IMR-90 (cell line): ENCODE results near the gene PLEKHG2.

Source experiments
- BHLHE40 ChIP-seq: fragments of 150-350 bp; IDR thresholded peaks from 2 replicates; pipeline ENCODE4 v1.6.1; 2016; ENCODE audit warnings: mild to moderate bottlenecking, low read depth, low read length
- CEBPB ChIP-seq: IDR thresholded peaks from 2 replicates; pipeline ENCODE4 v1.6.1; 2012; ENCODE audit warnings: low read depth, low read length, improper control_type of control experiment
- CHD1 ChIP-seq: IDR thresholded peaks from 2 replicates; pipeline ENCODE4 v1.6.1; 2012; ENCODE audit warnings: low read depth, low read length, improper control_type of control experiment
- CTCF ChIP-seq: conservative IDR thresholded peaks from 2 replicates; pipeline ENCODE4 v1.5.1; 2012; ENCODE audit warnings: mild to moderate bottlenecking, low read depth, low read length, improper control_type of control experiment
- ELK1 ChIP-seq: fragments of 150-350 bp; IDR thresholded peaks from 2 replicates; pipeline ENCODE4 v1.6.1; 2016; ENCODE audit warnings: low read depth, mild to moderate bottlenecking, low read length, moderate library complexity, borderline replicate concordance
- MAZ ChIP-seq: IDR thresholded peaks from 2 replicates; pipeline ENCODE4 v1.6.1; 2012; ENCODE audit warnings: low read depth, mild to moderate bottlenecking, low read length, improper control_type of control experiment, moderate library complexity, borderline replicate concordance
- MXI1 ChIP-seq: IDR thresholded peaks from 2 replicates; pipeline ENCODE4 v1.6.1; 2012; ENCODE audit warnings: low read depth, mild to moderate bottlenecking, low read length, moderate library complexity, borderline replicate concordance
- NFE2L2 ChIP-seq: fragments of 150-350 bp; IDR thresholded peaks from 2 replicates; pipeline ENCODE4 v1.6.1; 2016; ENCODE audit warnings: low read depth, mild to moderate bottlenecking, low read length
- POLR2A ChIP-seq: IDR thresholded peaks from 2 replicates; pipeline ENCODE4 v1.6.1; 2012; ENCODE audit warnings: mild to moderate bottlenecking, low read depth, low read length
- RAD21 ChIP-seq: IDR thresholded peaks from 2 replicates; pipeline ENCODE4 v1.6.1; 2012; ENCODE audit warnings: low read length, improper control_type of control experiment
- RCOR1 ChIP-seq: IDR thresholded peaks from 2 replicates; pipeline ENCODE4 v1.6.1; 2012; ENCODE audit warnings: mild to moderate bottlenecking, low read length, improper control_type of control experiment; ENCODE audit not compliant: insufficient replicate concordance
- RFX5 ChIP-seq: IDR thresholded peaks from 2 replicates; pipeline ENCODE4 v1.8.0; 2012; ENCODE audit warnings: low read depth, mild to moderate bottlenecking, low read length, moderate library complexity
- SMC3 ChIP-seq: fragments of 150-350 bp; IDR thresholded peaks from 2 replicates; pipeline ENCODE4 v1.6.1; 2016; ENCODE audit warnings: low read depth, mild to moderate bottlenecking, antibody characterized with exemption, low read length, moderate library complexity
- USF2 ChIP-seq: fragments of 150-350 bp; IDR thresholded peaks from 2 replicates; pipeline ENCODE4 v1.6.1; 2017; ENCODE audit warnings: mild to moderate bottlenecking, antibody characterized with exemption, low read length, low read depth

GRCh38 chr19:39435499-39436349, 23.3 kb downstream of the PLEKHG2 start, which contains the start of gene RPS16:
- no peak for TF ChIP-seq ELK1
- peak; percentile 99 for TF ChIP-seq POLR2A
- peak; percentile 9; the same call in 1 of the 2 replicates for TF ChIP-seq CTCF
- TF ChIP-seq NFE2L2: no peak
- TF ChIP-seq CEBPB: no peak
- no peak for TF ChIP-seq RAD21
- TF ChIP-seq MAZ: peak; percentile 78; the same call in 1 of the 2 replicates
- TF ChIP-seq CHD1: peak; percentile 93
- TF ChIP-seq RCOR1: no peak
- TF ChIP-seq RFX5: no peak
- TF ChIP-seq MXI1: peak; percentile 92; the same call in 1 of the 2 replicates
- no peak for TF ChIP-seq SMC3
- no peak; the same call in 1 of the 2 replicates for TF ChIP-seq USF2
- peak; percentile 26; the same call in 1 of the 2 replicates for TF ChIP-seq BHLHE40
